CD4-positive, CD25-positive, alpha-beta regulatory T cell (primary cell): ENCODE data around the gene IL17B. TPM values are rescaled to one million over a fixed set of nuclear protein-coding genes. Genes with fewer than 3 reads are reported as not detected.

Experiments used
- ATAC-seq, 2 donors: fragments of 150-1000 bp; cut with Tn5 transposase; one replicate each; pipeline ENCODE4 v1.10.0; 2021; ENCODE audit warnings: low read depth in 2 of 2, moderate number of reproducible peaks in 2 of 2, moderate library complexity in 1 of 2
- DNase-seq, 3 donors: peaks; one replicate each; pipeline versions ENCODE4 v3.0.0 to v3.0.0-alpha.2; 2012 to 2022; ENCODE audit warnings: mixed read lengths in 1 of 3
- H3K27ac ChIP-seq: one replicate; pipeline ENCODE4 v1.7.0; 2013; ENCODE audit warnings: mild to moderate bottlenecking, low read length; ENCODE audit not compliant: insufficient read depth, poor library complexity, severe bottlenecking
- H3K27me3 ChIP-seq: one replicate; pipeline ENCODE4 v1.7.0; 2013; ENCODE audit warnings: low read length; ENCODE audit not compliant: control insufficient read depth, insufficient read depth
- H3K36me3 ChIP-seq: one replicate; pipeline ENCODE4 v1.7.0; 2013; ENCODE audit warnings: mild to moderate bottlenecking, low read length, moderate library complexity; ENCODE audit not compliant: control insufficient read depth, insufficient read depth
- H3K4me1 ChIP-seq: 2 replicates; pipeline ENCODE4 v1.7.0; 2013; ENCODE audit warnings: mild to moderate bottlenecking, low read length; ENCODE audit not compliant: insufficient read depth, control insufficient read depth, poor library complexity, severe bottlenecking
- H3K4me3 ChIP-seq: one replicate; pipeline ENCODE4 v1.7.0; 2013; ENCODE audit warnings: low read depth, mild to moderate bottlenecking, low read length, moderate library complexity
- H3K9me3 ChIP-seq, 2 experiments: 1 replicate in 1 of 2; 2 replicates in 1 of 2; pipeline ENCODE4 v1.7.0; 2013; ENCODE audit warnings: low read length in 2 of 2, mild to moderate bottlenecking in 1 of 2, moderate library complexity in 1 of 2; ENCODE audit not compliant: control insufficient read depth in 2 of 2
- H3K27ac Mint-ChIP-seq, 3 donors: one replicate each; pipeline ENCODE4 v1.8.0; 2020 to 2022; ENCODE audit warnings: mild to moderate bottlenecking in 3 of 3, mixed read lengths in 3 of 3, moderate library complexity in 2 of 3
- H3K27me3 Mint-ChIP-seq: one replicate; pipeline ENCODE4 v1.8.0; 2022; ENCODE audit warnings: mild to moderate bottlenecking, mixed read lengths
- H3K36me3 Mint-ChIP-seq: one replicate; pipeline ENCODE4 v1.8.0; 2020; ENCODE audit warnings: mixed read lengths
- H3K4me1 Mint-ChIP-seq, 4 donors: one replicate each; pipeline ENCODE4 v1.8.0; 2020 to 2022; ENCODE audit warnings: mixed read lengths in 4 of 4, mild to moderate bottlenecking in 1 of 4
- H3K4me3 Mint-ChIP-seq, 4 donors: one replicate each; pipeline ENCODE4 v1.8.0; 2020 to 2022; ENCODE audit warnings: mild to moderate bottlenecking in 4 of 4, mixed read lengths in 4 of 4, moderate library complexity in 3 of 4
- H3K9me3 Mint-ChIP-seq, 7 donors: one replicate each; pipeline ENCODE4 v1.8.0; 2020 to 2022; ENCODE audit warnings: mixed read lengths in 7 of 7, mild to moderate bottlenecking in 3 of 7, moderate library complexity in 2 of 7
- polyA plus RNA-seq, 4 donors: library from polyadenylated mRNA; unstranded; fragments of 300-500 nt; fragmentation: Illumina TruSeq; gene quantifications; one replicate each; pipeline ENCODE4 v1.2.3, GENCODE V29; 2021
- total RNA-seq: library from RNA; stranded (reverse); gene quantifications from one replicate; pipeline ENCODE4 v1.2.3, GENCODE V29; 2022

Gene IL17B
- total and polyA plus RNA-seq, 5 donors from 2014 or later: not detected

- H3K27me3 Mint-ChIP-seq: no peaks in the 10 kb centered on the region
- H3K36me3 Mint-ChIP-seq: no peaks in the 10 kb centered on the region
- H3K27ac Mint-ChIP-seq: no peak overlapping the region
- peaks cover 0 to under 1% (median 0%) of the 10 kb centered on the region in 7 donors for H3K9me3 Mint-ChIP-seq
- Histone ChIP-seq H3K9me3 (no peaks in the 10 kb centered on the region), H3K27ac (no peak overlapping the region), H3K27me3 (no peaks in the 10 kb centered on the region), H3K36me3 (no peaks in the 10 kb centered on the region), H3K4me1 (no peaks in the 10 kb centered on the region), H3K4me3 (no peak overlapping the region)
- ATAC-seq (no peak), DNase-seq (no peak)
- no peak overlapping the region for H3K4me3 Mint-ChIP-seq
- peaks cover 0 to 3% (median 0%) of the 10 kb centered on the region in 4 donors for H3K4me1 Mint-ChIP-seq
Observed at GRCh38 chr5:149382517-149383220, 3.6 kb upstream of the IL17B start.

GRCh38 chr5:149381986-149382338 is 2.9 kb upstream of the IL17B start:
- no peaks in the 10 kb centered on the region for H3K27me3 Mint-ChIP-seq
- no peaks in the 10 kb centered on the region for H3K4me1 ChIP-seq
- DNase-seq: peak; percentile 57 to 62 (median 60)
- no peaks in the 10 kb centered on the region for H3K27me3 ChIP-seq
- peak; percentile 75 to 76 for ATAC-seq
- H3K36me3 ChIP-seq: no peaks in the 10 kb centered on the region
- H3K4me3 ChIP-seq: no peak overlapping the region
- H3K9me3 ChIP-seq: no peaks in the 10 kb centered on the region
- no peak overlapping the region for H3K27ac Mint-ChIP-seq
- H3K4me1 Mint-ChIP-seq: peaks cover 0 to 3% (median 0%) of the 10 kb centered on the region in 4 donors
- H3K9me3 Mint-ChIP-seq: no peaks in the 10 kb centered on the region
- H3K4me3 Mint-ChIP-seq: no peak overlapping the region
- H3K27ac ChIP-seq: no peak overlapping the region
- peaks cover 5% of the 10 kb centered on the region for H3K36me3 Mint-ChIP-seq

- no peak overlapping the region for H3K27ac Mint-ChIP-seq
- no peaks in the 10 kb centered on the region for H3K9me3 Mint-ChIP-seq
- no peak overlapping the region for H3K4me3 Mint-ChIP-seq
- DNase-seq (no peak), ATAC-seq (no peak)
- no peak overlapping the region for H3K4me3 ChIP-seq
- H3K9me3 ChIP-seq: no peaks in the 10 kb centered on the region
- peaks cover 0 to 3% (median 0%) of the 10 kb centered on the region in 4 donors for H3K4me1 Mint-ChIP-seq
- no peaks in the 10 kb centered on the region for H3K27me3 Mint-ChIP-seq
- no peaks in the 10 kb centered on the region for H3K27me3 ChIP-seq
- H3K4me1 ChIP-seq: no peaks in the 10 kb centered on the region
- peaks cover 5% of the 10 kb centered on the region for H3K36me3 Mint-ChIP-seq
- no peak overlapping the region for H3K27ac ChIP-seq
- no peaks in the 10 kb centered on the region for H3K36me3 ChIP-seq
Observed at GRCh38 chr5:149381261-149381985, 2.3 kb upstream of the IL17B start.

- Histone ChIP-seq H3K27ac (no peak overlapping the region), H3K4me1 (no peaks in the 10 kb centered on the region), H3K9me3 (no peaks in the 10 kb centered on the region), H3K36me3 (no peaks in the 10 kb centered on the region), H3K4me3 (no peak overlapping the region), H3K27me3 (no peaks in the 10 kb centered on the region)
- no peaks in the 10 kb centered on the region for H3K27me3 Mint-ChIP-seq
- DNase-seq (no peak), ATAC-seq (no peak)
- no peak overlapping the region for H3K4me3 Mint-ChIP-seq
- H3K4me1 Mint-ChIP-seq: peaks cover 0 to 3% (median 0%) of the 10 kb centered on the region in 4 donors
- no peaks in the 10 kb centered on the region for H3K9me3 Mint-ChIP-seq
- H3K27ac Mint-ChIP-seq: no peak overlapping the region
- H3K36me3 Mint-ChIP-seq: peaks cover 11% of the 10 kb centered on the region
Observed at GRCh38 chr5:149380466-149381121, 1.5 kb upstream of the IL17B start.

- peaks cover 11% of the 10 kb centered on the region for H3K36me3 Mint-ChIP-seq
- no peaks in the 10 kb centered on the region for H3K9me3 ChIP-seq
- no peaks in the 10 kb centered on the region for H3K36me3 ChIP-seq
- no peak for DNase-seq
- peaks cover 0 to 3% (median 0%) of the 10 kb centered on the region in 4 donors for H3K4me1 Mint-ChIP-seq
- H3K9me3 Mint-ChIP-seq: no peaks in the 10 kb centered on the region
- H3K4me3 ChIP-seq: no peak overlapping the region
- no peaks in the 10 kb centered on the region for H3K4me1 ChIP-seq
- H3K27ac Mint-ChIP-seq: no peak overlapping the region
- no peak for ATAC-seq
- H3K27me3 Mint-ChIP-seq: no peaks in the 10 kb centered on the region
- no peak overlapping the region for H3K27ac ChIP-seq
- H3K27me3 ChIP-seq: no peaks in the 10 kb centered on the region
- H3K4me3 Mint-ChIP-seq: no peak overlapping the region
Observed at GRCh38 chr5:149379818-149380374, 804 bp upstream of the IL17B start.

- Histone ChIP-seq H3K27me3 (no peaks in the 10 kb centered on the region), H3K27ac (no peak overlapping the region), H3K4me3 (no peak overlapping the region), H3K4me1 (no peaks in the 10 kb centered on the region), H3K36me3 (no peaks in the 10 kb centered on the region), H3K9me3 (no peaks in the 10 kb centered on the region)
- Mint-ChIP-seq H3K4me3 (no peak overlapping the region), H3K27me3 (no peaks in the 10 kb centered on the region), H3K9me3 (no peaks in the 10 kb centered on the region), H3K36me3 (peaks cover 11% of the 10 kb centered on the region), H3K27ac (no peak overlapping the region), H3K4me1 (peaks cover 0 to 3% (median 0%) of the 10 kb centered on the region in 4 donors)
- ATAC-seq: no peak
- DNase-seq: no peak
Observed at GRCh38 chr5:149378241-149378820, 761 bp downstream of the IL17B start.

GRCh38 chr5:149376711-149377447 is 2.2 kb downstream of the IL17B start:
- H3K4me3 Mint-ChIP-seq: no peak overlapping the region
- Histone ChIP-seq H3K9me3 (no peaks in the 10 kb centered on the region), H3K27me3 (no peaks in the 10 kb centered on the region), H3K27ac (no peak overlapping the region), H3K4me3 (no peak overlapping the region), H3K36me3 (no peaks in the 10 kb centered on the region), H3K4me1 (no peaks in the 10 kb centered on the region)
- DNase-seq: no peak
- no peaks in the 10 kb centered on the region for H3K27me3 Mint-ChIP-seq
- ATAC-seq: no peak
- peaks cover 11% of the 10 kb centered on the region for H3K36me3 Mint-ChIP-seq
- no peaks in the 10 kb centered on the region for H3K9me3 Mint-ChIP-seq
- peaks cover 0 to 2% (median 0%) of the 10 kb centered on the region in 4 donors for H3K4me1 Mint-ChIP-seq
- peak overlapping the region in 1 of 3 donors; percentile 66 for H3K27ac Mint-ChIP-seq
